ENCODE results near the gene MLLT1.

MLLT1 gene

DNA sequence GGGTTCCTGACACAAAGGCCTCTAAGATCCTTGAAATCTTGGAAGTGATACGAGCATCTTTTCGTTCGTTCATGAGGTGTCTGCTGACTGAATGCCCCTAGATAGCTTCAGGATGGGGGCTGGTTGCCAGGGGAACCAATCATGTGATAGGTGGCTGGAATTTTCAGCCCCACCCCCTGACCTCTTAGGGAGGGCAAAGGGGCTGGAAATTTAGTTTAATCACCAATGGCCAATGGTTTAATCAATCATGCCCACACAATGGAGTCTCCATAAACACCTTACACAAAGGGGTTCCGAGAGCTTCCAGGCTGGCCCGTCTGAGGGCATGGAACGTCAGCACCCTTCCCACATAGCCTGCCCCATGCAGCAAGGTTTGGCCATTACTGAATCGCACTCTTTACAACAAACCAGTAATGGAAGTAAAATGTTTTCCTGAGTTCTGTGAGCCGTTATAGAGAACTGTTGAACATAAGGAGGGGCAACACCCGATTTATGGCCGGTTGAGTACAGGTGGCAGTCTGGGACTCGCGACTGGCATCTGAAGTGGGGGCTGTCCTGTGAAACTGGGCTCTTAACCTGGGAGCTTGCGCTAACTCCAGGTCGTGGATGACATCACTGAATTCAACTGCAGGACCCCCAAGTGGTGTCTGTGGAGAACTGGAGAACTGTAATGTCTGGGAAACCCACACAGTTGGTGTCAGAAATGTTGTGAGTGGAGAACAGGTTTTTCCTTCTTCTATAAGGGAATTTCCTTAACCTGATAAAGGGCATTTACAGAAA is 25.6 kb downstream of the MLLT1 start:
- DNase-seq: no peak

DNA sequence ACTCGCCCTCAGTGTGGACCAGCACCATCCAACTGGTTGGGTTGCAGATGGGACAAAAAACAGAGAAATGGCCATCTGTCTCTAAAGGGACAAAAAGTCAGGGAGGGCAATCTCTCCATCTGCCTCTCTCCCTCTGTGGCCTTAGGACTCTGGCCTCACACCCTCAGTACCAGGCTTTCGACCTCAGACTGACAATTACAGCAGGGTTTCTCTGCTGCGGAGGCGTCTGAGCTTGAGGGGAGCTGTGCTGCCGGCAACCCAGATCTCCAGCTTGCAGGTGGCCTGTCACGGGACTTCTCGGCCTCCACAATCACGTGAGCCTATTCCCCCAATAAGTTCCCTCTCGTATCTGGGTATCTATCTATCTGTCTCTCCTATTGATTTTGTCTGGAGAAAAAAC is 27.7 kb downstream of the MLLT1 start:
- no peak for DNase-seq

DNA sequence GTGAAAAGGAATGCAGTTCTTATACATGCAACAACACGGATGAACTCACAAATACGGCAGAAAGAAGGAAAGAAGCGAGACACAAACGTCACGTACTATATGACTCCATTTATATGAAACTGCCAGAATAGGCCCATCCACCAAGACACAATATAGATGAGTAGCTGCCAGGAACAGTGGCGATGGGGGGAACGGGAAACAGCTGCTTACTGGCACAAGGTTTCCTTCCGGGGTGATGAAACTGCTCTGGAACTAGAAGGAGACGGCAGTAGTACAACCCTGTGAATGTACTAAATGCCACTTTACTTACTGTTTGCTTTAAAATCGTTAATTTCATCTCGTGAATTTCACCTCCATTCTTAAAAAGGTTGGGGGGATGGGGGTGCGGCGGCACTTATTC is 28.9 kb downstream of the MLLT1 start:
- DNase-seq: no peak

DNA sequence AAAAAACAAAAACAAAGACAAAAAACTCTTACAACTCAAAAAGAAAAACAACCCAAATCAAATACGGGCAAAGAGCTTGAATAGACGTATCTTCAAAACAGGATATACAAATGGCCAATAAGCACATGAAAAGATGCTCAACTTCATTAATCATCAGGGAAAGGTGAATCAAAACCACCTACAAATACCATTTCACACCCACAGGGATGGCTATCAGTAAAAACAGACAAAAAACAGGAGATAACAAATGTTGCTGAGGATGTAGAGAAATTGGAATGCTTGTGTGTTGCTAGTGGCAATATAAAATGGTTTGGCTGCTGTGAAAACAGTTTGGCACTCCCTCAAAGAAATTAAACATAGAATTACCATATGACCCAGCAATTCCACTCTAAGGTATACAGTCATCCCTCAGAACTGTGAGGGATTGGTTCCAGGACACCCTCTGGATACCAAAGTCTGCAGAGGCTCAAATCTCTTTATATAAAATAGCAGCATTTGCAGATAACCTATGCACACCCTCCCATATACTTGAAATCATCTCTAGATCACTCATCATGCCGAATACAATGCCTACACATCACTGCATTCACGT is 29.7 kb downstream of the MLLT1 start:
- DNase-seq: no peak

DNA sequence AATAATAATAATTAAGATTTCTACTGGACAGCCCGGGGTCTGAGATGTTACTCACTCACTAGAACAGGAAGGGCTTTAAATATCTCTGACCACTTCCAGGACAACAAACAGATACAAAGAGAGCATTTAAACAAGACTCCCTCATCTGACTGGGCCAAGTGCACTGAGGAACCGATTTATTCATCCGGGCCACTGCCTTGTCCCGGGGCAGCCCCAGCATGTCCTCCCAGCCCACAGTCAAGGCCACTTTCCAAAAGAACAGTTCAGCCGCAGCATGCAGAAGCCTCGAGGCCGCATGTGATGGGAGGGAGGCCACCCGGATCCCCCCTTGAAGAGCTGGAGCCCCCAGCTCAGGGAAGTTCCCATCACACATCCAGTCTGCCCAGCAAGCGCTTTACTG is 30.5 kb downstream of the MLLT1 start:
- DNase-seq: no peak

- no peak for DNase-seq
These were observed 30.9 kb downstream of the MLLT1 start for GRCh38 chr19:6248844-6249243.

GRCh38 chr19:6248341-6248740 is 31.4 kb downstream of the MLLT1 start:
- no peak for DNase-seq

GRCh38 chr19:6247007-6247288 is 32.8 kb downstream of the MLLT1 start:
- DNase-seq: no peak

DNA sequence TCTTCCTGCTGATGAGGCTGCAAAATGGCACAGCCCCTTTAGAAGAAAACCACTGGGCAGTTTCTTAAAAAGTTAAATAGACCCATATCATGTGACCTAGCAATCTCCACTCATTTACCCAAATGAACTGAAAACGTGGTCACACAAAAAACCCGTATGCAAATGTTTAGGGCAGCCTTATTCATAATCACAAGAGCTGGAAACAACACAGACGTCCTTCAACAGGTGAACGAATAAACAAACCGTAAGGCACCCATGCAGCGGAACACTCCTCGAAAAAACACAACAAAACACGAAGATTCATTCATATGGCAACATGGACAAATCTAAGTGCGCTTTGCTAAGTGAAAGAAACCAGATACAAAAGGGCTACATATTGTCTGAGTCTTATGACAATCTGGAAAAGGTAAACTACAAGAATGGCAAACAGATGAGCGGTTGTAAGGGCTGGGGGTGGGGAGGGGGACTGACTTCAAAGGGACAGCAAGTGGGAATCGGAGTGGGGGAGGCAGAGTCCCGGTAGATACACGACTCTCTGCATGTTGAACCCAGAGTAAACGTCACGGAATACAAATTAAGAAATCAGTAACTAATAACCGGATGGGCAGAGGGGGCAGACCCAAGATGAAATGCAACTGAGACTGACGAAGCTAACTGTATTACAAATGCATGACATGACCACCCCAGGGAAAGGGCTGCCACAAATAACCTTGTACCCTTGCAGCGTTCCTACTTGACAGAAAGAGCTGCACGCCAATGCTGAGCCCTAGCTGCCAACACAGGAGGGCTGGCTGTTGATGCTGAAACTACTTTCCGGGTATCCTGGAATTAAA is 33.4 kb downstream of the MLLT1 start:
- DNase-seq: no peak

GRCh38 chr19:6242677-6243076 is 37.1 kb downstream of the MLLT1 start:
- no peak for DNase-seq

DNA sequence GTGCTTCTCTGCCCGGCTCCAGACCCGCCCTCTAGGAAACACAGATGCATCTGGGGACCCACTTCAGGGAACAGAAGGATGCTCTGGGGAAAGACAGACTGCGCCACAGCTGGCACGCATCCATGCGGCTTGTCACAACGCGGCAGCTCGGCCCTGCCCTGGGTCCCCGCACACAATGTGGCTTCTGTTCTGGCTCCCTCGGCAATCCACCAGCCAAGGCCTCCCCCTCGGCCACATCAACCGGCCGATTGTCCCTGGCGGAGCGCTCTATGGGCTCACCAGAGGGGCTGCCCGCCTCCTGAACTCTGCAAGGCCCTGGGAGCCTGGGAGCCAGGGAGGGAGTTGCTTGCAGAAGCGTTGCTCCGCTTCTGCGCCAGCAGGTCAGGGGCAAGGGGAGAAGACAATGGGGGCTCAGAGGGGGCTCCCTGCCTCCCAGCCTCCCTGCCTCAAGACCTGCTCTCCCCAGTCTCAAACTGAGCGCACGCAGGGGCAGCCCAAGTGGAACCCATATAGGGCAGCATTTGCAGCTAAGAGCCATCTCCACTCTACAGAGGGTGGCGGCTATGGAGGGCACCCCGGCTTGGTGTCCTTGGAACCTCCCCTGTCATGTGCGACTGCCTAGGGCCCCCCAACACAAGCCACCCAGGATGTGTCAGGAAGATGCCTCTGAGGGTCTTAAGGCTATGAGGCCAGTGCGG is 37.9 kb downstream of the MLLT1 start:
- no peak for DNase-seq

- no peak for DNase-seq
These were observed 38.7 kb downstream of the MLLT1 start for GRCh38 chr19:6241056-6241455.

DNA sequence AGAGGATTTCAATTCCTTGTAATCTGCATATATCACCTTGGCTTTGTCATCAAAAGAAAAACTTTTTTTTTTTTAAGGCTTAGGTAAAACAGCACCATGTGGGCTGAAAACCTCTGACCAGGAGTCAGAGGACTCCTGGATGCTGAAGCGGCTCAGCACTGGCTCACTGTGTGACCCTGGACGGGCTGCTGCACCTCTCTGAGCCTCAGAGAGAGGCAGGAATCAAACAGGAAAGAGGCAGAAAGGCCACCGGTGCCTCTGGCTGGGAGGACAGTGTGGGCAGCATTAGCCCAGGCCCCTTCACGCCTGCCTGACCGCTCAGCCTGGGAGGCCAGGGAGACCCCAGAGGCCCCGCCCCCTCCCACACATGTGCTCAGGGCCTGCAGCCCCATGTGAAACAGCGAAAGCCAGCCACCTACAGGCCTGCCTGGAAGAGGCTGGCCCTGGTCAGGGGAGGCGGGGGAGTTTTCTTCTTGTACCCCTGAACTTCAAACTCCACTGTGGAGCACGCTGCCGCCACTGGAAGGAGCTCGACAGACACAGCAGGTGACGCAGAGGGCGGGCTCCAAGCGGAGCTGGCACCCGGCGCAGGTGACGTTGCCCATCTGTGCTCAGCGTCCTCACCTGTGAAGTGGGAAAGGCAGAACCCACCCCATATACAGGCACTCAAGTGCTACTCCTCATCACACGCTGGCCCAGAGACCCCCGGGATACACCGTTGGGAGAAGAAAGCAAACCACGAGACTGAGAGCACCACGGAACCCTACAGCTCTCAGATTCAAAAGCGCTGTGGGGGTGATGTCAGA is 39.7 kb downstream of the MLLT1 start:
- DNase-seq: no peak

- no peak for DNase-seq
These were observed 40.4 kb downstream of the MLLT1 start for GRCh38 chr19:6239401-6239844.

GRCh38 chr19:6238643-6239281 is 41.0 kb downstream of the MLLT1 start:
- DNase-seq: no peak

- no peak for DNase-seq
These were observed 41.5 kb downstream of the MLLT1 start for GRCh38 chr19:6238256-6238642.

- no peak for DNase-seq
These were observed 43.2 kb downstream of the MLLT1 start for GRCh38 chr19:6236310-6237291.

DNA sequence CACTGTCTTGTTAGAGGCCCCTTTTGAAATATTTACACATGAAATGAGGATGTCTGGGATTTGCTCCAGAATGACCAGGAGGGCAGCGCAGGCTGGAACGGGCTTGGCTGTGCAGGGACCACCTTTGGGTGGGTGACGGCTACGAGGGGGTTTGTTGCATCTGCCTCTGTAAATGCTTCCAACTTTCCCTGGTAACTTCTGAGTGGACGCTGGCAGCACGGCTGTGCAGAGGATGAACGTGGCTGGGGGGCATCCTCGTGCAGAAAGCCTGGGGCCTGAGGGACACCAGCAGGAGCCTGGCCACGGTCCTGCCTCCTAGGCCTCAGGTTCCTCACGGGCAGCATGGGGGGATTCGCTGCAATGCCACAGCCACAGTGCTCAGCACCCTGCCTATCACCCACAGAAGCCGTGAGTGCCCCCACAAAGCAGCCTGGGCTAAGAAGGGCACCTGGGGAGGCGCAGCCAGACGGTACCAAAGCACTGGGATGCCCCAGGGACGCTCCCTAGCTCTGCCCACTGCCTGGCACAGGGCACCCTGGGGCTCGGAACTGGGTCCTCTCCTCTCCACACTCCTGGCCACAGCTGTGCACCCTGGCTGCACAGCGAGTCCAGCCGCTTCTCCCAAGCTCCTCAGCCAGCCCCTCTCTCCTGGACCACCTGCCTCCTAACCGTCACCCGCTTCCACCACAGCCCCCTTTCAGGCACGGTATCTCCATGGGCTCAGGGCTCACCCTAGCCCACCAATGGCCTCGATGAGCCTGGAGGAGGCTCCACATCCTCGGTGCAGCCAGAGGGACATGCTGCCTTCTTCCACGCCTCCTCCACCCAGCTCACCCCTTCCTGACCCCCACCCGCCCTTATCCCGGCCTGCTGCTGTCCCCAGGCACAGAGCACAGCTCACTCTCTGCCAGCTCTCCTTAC is 44.5 kb downstream of the MLLT1 start:
- DNase-seq: no peak

GRCh38 chr19:6234527-6234926 is 45.2 kb downstream of the MLLT1 start:
- DNase-seq: no peak
